A549 (cell line): Measurements from ENCODE around the gene NCOA5.

Experiments
- CEBPB ChIP-seq, 2 experiments: fragments of >200 bp in 1 of 2; sonication (Bioruptor Twin) in 1 of 2; formaldehyde crosslinking in 1 of 2; IDR thresholded peaks; 2 replicates each; pipeline ENCODE4 v1.6.1; 2012 to 2016
- EP300 ChIP-seq, 2 experiments: fragments of >200 bp; sonication (Bioruptor Twin); formaldehyde crosslinking; IDR thresholded peaks; 2 replicates in 1 of 2; 3 replicates in 1 of 2; pipeline ENCODE4 v1.6.1; 2016 to 2017
- POLR2A ChIP-seq: IDR thresholded peaks from 2 replicates; pipeline ENCODE4 v1.6.1; 2012; ENCODE audit warnings: mild to moderate bottlenecking, low read length
- TF ChIP-seq, protein P1 (sequence below): fragments of >200 bp; sonication (Bioruptor Twin); formaldehyde crosslinking; IDR thresholded peaks from 3 replicates; pipeline ENCODE4 v1.5.1; 2016
- TF ChIP-seq, protein P2 (sequence below): fragments of 200-600 bp; sonication (generic); IDR thresholded peaks from 2 replicates; pipeline ENCODE4 v1.6.1; 2016; ENCODE audit warnings: antibody characterized with exemption, mild to moderate bottlenecking, moderate library complexity

DNA sequence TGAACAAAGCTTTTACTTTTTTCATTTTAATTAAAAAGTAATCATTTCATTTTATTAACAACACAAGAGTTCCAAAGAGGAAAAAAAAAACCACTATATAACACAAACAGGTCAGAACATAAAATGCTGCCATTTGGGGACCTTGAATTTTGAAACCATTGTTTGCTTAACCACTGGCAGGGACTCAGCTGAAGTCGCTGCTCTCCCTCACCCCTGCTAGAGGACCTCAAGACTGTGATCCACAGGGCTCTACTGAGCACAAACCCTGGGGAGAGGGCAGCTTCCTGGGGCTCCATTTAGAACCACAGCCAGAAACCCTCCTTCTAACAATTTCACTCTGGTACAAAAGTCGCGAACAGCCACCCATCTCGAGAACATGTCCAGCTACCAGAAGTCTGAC, 28.8 kb downstream of the NCOA5 start:
- TF ChIP-seq EP300 (IDR thresholded peaks at IDR 0.05) (no peak), CEBPB (IDR thresholded peaks at IDR 0.05) (no peak), POLR2A (no peak)
- TF ChIP-seq, protein P1, sequence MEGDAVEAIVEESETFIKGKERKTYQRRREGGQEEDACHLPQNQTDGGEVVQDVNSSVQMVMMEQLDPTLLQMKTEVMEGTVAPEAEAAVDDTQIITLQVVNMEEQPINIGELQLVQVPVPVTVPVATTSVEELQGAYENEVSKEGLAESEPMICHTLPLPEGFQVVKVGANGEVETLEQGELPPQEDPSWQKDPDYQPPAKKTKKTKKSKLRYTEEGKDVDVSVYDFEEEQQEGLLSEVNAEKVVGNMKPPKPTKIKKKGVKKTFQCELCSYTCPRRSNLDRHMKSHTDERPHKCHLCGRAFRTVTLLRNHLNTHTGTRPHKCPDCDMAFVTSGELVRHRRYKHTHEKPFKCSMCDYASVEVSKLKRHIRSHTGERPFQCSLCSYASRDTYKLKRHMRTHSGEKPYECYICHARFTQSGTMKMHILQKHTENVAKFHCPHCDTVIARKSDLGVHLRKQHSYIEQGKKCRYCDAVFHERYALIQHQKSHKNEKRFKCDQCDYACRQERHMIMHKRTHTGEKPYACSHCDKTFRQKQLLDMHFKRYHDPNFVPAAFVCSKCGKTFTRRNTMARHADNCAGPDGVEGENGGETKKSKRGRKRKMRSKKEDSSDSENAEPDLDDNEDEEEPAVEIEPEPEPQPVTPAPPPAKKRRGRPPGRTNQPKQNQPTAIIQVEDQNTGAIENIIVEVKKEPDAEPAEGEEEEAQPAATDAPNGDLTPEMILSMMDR, result no peak
- TF ChIP-seq, protein P2, sequence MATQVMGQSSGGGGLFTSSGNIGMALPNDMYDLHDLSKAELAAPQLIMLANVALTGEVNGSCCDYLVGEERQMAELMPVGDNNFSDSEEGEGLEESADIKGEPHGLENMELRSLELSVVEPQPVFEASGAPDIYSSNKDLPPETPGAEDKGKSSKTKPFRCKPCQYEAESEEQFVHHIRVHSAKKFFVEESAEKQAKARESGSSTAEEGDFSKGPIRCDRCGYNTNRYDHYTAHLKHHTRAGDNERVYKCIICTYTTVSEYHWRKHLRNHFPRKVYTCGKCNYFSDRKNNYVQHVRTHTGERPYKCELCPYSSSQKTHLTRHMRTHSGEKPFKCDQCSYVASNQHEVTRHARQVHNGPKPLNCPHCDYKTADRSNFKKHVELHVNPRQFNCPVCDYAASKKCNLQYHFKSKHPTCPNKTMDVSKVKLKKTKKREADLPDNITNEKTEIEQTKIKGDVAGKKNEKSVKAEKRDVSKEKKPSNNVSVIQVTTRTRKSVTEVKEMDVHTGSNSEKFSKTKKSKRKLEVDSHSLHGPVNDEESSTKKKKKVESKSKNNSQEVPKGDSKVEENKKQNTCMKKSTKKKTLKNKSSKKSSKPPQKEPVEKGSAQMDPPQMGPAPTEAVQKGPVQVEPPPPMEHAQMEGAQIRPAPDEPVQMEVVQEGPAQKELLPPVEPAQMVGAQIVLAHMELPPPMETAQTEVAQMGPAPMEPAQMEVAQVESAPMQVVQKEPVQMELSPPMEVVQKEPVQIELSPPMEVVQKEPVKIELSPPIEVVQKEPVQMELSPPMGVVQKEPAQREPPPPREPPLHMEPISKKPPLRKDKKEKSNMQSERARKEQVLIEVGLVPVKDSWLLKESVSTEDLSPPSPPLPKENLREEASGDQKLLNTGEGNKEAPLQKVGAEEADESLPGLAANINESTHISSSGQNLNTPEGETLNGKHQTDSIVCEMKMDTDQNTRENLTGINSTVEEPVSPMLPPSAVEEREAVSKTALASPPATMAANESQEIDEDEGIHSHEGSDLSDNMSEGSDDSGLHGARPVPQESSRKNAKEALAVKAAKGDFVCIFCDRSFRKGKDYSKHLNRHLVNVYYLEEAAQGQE, result no peak
